C4-2B (cell line): ENCODE data around the gene EPB41L5.
"Not testable (repeated sequence)": the region's sequence is repeated elsewhere in the genome, so short reads cannot be mapped to it uniquely, and the experiment has no call there.

Source experiments
- H3K27ac ChIP-seq: fragments of 450-650 bp; 2 replicates; pipeline ENCODE4 v1.5.1; 2017
- ZFX ChIP-seq: fragments of 450-650 bp; IDR thresholded peaks from 2 replicates; pipeline ENCODE4 v1.6.1; 2017
- TF ChIP-seq, protein P1 (sequence below): fragments of 450-650 bp; conservative IDR thresholded peaks from 2 replicates; pipeline ENCODE4 v1.5.1; 2017; ENCODE audit warnings: mild to moderate bottlenecking

The EPB41L5 gene

DNA sequence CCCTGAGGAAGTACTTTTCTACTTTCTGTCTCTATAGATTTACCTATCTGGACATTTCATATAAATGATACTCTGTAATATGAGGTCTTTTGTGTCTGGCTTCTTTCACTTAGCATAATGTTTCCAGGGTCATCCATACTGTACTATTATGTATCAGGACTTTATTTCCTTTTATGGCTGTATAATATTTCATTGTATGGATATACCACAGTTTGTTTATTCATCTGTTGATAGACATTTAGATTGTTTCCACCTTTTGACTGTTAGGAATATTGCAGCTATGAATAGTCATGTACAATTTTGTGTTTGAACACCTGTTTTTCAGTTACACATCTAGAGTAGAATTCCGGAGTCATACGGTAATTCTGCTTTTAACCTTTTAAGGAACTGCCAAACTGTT, 136.5 kb downstream of the EPB41L5 start:
- no peak for TF ChIP-seq ZFX
- TF ChIP-seq, protein P1, sequence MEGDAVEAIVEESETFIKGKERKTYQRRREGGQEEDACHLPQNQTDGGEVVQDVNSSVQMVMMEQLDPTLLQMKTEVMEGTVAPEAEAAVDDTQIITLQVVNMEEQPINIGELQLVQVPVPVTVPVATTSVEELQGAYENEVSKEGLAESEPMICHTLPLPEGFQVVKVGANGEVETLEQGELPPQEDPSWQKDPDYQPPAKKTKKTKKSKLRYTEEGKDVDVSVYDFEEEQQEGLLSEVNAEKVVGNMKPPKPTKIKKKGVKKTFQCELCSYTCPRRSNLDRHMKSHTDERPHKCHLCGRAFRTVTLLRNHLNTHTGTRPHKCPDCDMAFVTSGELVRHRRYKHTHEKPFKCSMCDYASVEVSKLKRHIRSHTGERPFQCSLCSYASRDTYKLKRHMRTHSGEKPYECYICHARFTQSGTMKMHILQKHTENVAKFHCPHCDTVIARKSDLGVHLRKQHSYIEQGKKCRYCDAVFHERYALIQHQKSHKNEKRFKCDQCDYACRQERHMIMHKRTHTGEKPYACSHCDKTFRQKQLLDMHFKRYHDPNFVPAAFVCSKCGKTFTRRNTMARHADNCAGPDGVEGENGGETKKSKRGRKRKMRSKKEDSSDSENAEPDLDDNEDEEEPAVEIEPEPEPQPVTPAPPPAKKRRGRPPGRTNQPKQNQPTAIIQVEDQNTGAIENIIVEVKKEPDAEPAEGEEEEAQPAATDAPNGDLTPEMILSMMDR: no peak
- no peak overlapping the region for H3K27ac ChIP-seq

DNA sequence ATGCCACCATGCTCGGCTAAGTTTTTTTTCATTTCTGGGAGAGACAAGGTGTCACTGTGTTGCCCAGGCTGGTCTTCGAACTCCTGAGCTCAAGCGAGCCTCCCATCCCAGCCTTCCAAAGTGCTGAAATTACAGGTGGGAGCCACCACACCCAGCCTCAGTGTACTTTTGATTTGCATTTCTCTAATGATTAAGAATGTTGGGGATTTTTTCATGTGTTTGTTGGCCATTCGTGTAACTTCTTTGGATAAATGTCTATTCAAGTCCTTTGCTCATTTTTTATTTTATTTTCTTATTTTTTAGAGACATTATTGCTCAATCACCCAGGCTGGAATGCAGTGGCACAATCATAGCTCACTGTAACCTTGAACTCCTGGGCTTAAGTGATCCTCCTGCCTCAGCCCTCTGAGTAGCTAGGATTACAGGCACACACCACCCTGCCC, 137.2 kb downstream of the EPB41L5 start:
- no peak overlapping the region for H3K27ac ChIP-seq
- no peak for TF ChIP-seq ZFX
- TF ChIP-seq, protein P1: no peak

DNA sequence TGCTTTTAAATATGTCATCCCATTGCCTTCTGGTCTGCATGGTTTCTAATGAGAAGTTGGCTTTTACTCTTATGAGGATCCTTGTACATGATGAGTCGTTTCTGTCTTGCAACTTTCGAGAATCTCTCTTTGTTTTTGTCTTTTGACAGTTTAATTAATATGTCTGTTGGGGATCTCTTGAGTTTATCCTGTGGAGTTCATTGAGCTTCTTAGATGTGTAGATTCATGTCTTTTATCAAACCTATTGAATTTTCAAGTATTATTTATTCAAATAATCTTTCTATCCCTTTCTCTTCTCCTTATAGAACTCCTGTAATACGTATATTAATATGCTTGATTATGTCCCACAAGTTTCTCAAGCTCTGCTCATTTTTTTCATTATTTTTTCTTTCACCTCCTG, 142.4 kb downstream of the EPB41L5 start:
- TF ChIP-seq, protein P1: no peak
- no peak for TF ChIP-seq ZFX
- H3K27ac ChIP-seq: no peak overlapping the region

DNA sequence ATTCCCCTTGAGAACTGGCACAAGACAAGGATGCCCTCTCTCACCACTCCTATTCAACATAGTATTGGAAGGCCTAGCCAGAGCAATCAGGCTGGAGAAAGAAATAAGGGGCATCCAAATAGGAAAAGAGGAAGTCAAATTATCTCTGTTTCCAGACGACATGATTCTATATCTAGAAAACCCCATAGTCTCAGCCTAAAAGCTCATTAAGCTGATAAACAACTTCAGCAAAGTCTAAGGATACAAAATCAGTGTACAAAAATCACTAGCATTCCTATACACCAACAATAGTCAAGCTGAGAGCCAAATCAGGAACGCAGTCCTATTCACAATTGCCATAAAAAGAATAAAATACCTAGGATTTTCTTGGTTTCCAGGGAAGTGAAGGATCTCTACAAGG, 145.8 kb downstream of the EPB41L5 start:
- H3K27ac ChIP-seq: not testable (repeated sequence)

DNA sequence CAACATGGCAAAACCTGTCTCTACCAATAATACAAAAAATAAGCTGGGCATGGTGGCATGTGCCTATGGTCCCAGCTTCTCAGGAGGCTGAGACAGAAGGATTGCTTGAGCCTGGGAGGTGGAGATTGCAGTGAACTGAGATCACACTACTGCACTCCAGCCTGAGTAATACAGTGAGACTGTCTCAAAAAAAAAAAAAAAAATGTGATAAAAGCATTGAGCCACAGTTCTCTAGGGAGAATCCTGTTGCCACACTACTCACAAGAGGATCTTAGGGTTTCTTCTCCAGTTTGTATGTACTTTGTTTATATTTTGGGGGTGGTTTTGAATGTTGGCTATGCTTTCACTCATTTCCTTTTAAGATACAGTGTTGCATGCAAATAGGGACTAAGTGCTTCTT, 148.3 kb downstream of the EPB41L5 start:
- TF ChIP-seq, protein P1: no peak
- TF ChIP-seq ZFX: no peak
- no peak overlapping the region for H3K27ac ChIP-seq

DNA sequence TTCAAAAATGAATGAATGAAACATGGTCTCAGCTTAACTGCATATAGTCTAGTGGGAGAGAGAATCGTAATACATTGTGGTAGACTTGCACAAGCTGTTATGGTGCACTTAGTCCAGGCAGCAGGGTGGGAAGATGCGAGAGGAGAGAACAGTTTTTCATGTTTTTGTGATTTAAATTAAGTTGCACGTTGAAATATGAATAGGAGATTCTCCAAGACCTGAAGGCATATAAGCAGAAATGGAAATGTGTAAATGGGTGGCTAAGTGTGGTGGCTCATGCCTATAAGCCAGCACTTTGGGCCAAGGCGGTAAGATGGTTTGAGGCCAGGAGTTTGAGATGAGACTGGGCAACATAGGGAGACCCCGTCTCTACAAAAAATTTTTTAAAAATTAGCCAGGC, 149.8 kb downstream of the EPB41L5 start:
- TF ChIP-seq, protein P1: no peak
- no peak for TF ChIP-seq ZFX
- no peak overlapping the region for H3K27ac ChIP-seq

DNA sequence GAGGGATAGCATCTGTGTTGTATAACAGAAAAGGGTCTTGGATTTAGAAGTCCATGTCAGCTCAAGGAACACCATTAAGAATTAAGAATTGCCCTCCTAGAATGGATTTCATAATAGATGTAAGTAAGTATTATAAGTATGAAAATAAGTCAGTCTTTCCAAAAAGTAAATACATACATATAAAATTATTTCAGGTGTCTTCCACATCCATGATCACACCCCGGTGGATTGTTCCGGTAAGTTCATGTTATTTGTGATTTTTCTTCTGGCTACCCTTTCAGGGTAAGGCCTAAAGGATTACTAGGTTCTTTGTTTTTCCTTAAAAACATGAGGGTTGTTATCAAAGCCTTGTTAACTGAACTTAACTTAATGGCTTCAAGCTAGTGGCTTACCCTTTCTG, 154.4 kb downstream of the EPB41L5 start:
- TF ChIP-seq ZFX: no peak
- TF ChIP-seq, protein P1: no peak; the same call in 1 of the 2 replicates
- no peak overlapping the region for H3K27ac ChIP-seq

DNA sequence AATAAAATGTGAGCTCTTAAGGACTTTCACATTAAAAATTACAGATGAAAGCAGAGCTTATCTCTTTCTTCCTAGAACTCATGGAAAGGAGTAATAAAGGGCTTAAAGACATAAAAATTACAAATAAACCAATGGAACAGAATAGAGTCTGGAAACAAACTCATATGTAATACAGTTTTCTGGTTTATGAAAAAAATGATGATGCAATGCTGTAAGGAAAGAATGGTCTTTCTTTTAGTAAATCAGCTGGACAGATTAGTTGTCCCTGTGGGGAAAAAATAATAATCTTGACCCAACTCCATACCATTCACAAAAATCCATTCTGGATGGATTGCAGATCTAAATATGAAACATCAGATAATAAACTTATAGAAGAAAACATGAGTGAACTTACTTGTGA, 156.1 kb downstream of the EPB41L5 start:
- TF ChIP-seq, protein P1: no peak
- TF ChIP-seq ZFX: no peak
- H3K27ac ChIP-seq: no peak overlapping the region
